ENCODE data around the gene ZBTB21.

ZBTB21 gene

GRCh38 chr21:42009831-42010506 is at the start of gene ZBTB21:
TSS of gene ZBTB21 (minus strand) at chr21:42010360. CDS start at chr21:41994095, 16,265 bp downstream.
- DNase-seq (ENCODE audit: low spot score) (peak; percentile 97), FAIRE-seq (peak; percentile 67)

DNA sequence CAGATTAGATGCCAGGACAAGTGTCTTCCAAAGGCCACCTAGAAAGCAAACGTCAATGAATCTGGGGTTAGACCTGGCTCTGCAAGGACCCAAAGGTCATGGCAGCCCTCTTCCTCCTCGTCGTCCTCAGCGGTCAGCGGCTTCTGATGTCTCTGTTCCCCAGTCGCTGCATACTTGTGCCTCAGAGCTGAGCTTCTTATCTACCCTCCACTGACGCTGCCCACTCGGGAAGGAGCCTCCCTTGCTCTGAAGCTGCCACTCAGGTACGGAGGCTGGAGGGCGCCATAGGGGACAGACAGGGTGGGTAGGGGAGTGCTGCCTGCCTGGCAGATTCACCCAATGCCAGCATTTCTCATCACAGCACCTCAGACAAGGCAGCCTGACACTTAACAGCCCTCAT is 49.6 kb upstream of the ZBTB21 start:
- DNase-seq (ENCODE audit: low spot score): no peak
- no peak for FAIRE-seq

- FAIRE-seq: no peak
Observed at GRCh38 chr21:42059141-42059540, 49.0 kb upstream of the ZBTB21 start.

GRCh38 chr21:42058631-42059111 is 48.5 kb upstream of the ZBTB21 start:
- no peak for FAIRE-seq
- DNase-seq (ENCODE audit: low spot score): no peak

More at GRCh38 chr21:42059141-42059540, 49.0 kb upstream of the ZBTB21 start:
- DNase-seq (ENCODE audit: low spot score): no peak

DNA sequence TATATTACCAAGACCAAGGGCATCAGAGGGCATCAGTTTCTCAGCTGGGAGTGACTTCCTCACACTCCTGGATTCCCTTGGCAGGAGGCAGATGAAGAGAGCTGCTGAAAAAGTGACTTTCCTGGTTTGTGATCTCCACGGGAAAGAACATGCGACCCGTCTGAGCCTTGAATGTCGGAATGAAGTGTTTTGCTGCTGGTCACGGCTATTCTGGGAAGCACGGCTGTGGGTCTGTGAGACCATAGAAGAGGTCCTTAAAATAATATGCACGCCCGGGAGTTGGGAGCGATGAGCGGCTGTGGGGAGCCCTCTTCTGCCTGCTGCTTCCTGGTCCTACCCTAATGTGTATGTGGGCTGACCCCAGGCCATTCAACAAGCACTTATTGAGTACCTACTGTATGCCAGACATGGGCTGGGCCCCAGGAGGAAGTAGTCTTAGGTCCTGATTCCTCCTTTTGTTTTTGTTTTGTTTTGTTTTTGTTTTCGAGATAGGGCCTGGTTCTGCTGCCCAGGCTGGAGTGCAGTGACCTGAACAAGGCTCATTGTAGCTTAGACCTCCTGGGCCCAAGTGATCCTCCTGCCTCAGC is 47.8 kb upstream of the ZBTB21 start:
- FAIRE-seq (no peak), DNase-seq (ENCODE audit: low spot score) (no peak)

DNA sequence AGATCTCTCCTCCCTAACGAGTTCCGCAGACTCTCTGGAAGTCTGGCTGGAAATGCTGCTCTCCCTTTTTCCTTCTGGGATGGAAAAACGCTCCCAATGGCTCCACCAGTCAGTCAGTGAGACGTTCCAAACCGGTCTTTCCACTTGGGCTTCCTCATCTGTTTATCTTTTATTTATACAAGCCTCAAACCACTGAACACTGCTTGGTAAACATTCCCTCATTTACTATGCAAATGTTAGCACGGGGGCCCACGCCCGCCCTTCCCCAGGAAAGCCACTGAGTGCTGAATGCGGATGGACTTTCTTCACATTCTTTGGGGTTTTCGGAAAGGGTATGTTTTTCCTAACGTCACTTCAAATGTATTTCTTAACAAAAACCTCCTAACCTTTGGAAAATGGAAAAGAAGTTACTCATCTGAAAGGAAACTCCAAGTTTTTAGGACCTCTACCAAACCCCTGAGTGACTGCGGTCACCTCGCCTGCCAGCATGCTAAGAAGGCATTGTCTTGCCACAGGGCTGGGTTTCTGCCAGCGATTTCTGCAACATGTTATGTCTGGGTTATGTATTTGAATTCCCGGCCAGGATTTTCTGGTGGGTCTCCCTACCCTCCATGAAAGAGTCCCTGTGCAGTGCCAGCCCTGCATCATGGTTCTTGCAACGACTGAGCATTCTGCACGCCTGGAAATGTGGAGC is 47.0 kb upstream of the ZBTB21 start:
- FAIRE-seq: no peak
- peak; percentile 56 for DNase-seq (ENCODE audit: low spot score)

DNA sequence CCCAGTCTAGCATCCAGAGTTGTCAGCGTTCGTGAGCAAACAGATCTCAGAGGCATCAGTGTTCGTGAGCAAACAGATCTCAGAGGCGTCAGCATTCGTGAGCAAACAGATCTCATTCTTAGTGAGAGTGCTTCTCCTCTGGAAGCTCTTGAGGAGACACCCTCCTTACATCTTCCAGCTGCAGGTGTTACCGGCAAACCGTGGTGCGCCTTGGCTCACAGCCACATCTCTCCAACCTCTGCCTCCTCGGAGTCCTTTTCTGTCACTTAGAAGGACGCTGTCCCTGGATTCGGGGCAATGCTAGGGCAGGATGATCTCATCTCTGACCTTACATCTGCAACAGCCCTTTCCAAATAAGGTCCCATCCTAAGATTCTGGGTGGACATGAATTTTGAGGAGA is 46.3 kb upstream of the ZBTB21 start:
- peak; percentile 5 for FAIRE-seq
- DNase-seq (ENCODE audit: low spot score): no peak

DNA sequence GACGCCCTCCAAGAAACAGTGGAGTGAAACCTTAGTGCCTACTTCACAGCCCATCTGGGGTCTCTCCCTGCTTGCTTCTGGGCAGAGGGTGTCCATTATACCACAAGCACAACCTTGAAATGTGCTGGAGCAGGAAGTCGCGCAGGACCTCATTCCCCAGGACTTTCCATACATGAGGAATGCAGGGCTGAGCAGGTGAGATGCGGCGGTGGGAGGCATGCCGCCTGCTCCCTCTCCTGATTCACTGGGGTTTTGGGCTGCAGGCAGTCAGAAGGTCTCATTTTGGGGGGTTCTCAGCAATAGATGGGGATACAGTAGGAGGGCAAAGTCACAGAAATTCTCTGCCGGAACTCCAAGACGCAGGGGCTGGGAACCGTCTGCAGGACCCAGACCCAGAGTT is 45.3 kb upstream of the ZBTB21 start:
- DNase-seq (ENCODE audit: low spot score) (no peak), FAIRE-seq (no peak)

DNA sequence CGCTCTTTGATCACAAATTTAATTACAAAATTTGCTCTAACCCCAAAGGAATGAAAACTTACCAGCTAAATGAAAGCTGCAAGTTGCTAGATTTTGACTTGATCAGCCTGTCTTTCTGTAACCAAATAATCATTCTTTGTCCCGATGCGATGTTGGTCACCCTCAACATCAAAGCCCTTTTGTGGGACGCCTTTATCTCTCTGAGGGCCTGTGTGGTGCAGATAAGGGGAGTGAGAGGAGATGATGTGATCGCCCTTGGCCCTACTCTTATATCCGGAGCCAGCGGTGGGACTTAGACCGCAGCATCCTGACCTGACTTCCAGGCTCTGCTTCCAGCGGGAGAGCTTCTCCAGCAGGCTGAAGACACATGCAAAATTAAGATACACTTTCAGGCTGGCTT is 41.6 kb upstream of the ZBTB21 start:
- DNase-seq (ENCODE audit: low spot score) (no peak), FAIRE-seq (no peak)

DNA sequence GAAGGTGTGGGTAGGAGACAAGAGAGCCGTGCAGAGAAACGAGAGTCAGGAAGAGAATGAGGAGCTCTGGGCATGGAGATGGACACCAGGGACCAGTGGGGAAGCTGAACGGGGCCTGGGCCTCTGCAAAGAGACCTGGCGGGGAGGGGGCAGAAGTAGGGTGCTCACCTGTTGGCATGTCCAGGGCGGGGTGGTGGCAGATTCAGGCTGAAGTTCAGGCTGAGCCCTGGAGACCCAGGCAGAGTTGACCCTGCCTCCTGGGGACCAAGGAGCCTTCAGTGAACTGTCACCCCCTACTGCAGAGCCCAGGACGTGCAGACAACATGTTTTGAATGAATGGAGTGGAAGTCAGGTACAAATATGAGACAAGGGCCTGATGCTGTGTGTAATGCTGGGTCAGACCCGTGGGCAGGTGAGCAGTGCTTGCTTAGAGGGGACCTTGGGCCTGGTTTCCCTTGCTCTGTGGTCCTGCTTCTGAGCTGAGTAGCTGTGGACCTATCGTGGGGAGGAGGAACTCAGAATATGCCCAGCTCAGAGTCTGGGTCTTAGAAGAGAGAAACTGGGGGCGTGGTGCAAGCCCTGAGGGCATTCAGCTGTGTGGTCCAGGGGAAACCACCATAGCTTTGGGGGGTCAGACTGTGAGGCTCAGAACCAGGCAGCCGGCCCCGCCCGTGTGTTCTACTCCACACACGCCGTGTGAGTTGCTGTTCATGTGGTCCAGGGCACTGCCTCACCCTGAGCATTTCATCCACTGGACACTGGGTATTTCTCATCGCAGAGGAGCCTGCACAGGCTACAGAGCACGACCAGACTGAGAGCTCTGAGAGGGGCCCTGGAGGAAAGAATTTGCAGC is 39.6 kb upstream of the ZBTB21 start:
- DNase-seq (ENCODE audit: low spot score) (no peak), FAIRE-seq (no peak)

DNA sequence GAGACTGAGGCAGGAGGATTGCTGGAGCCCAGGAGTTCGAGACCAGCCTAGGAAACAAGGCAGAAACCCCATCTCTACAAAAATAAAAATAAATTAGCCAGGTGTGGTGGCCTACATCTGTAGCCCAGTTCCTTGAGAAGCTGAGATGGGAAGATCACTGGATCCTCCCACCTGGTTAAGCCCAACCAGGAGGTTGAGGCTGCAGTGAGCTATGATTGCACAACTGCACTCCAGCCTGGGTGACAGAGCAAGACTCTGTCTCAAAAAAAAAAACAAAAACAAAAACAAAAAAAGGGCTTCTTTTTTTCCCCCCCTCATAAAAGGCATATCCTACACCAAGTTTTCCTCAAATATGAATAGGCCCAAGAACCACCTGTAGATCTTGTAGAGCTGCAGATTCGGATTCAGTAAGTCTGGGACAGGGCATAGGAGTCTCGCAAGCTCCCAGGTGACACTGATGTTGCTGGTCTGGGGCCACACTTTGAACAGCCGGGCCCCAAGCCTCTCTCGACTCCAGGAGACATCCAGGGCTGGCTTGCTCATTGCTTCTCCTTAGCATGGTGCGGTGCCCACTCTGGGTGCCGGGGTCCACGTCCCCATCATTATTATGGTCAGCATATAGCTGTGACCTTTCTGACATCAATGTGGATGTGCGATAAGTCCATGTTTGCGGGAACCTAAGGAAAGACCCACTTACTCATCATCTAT is 38.9 kb upstream of the ZBTB21 start:
- no peak for DNase-seq (ENCODE audit: low spot score)
- no peak for FAIRE-seq

- peak; percentile 68 for DNase-seq (ENCODE audit: low spot score)
Observed at GRCh38 chr21:42047821-42048613, 37.9 kb upstream of the ZBTB21 start.

GRCh38 chr21:42044871-42045495 is 34.8 kb upstream of the ZBTB21 start:
- no peak for DNase-seq (ENCODE audit: low spot score)
- no peak for FAIRE-seq

More at GRCh38 chr21:42047821-42048613, 37.9 kb upstream of the ZBTB21 start:
- no peak for FAIRE-seq

- FAIRE-seq: no peak
- DNase-seq (ENCODE audit: low spot score): no peak
Observed at GRCh38 chr21:42043961-42044360, 33.8 kb upstream of the ZBTB21 start.

- no peak for FAIRE-seq
- no peak for DNase-seq (ENCODE audit: low spot score)
Observed at GRCh38 chr21:42043201-42043895, 33.2 kb upstream of the ZBTB21 start.

GRCh38 chr21:42042651-42043050 is 32.5 kb upstream of the ZBTB21 start:
- no peak for DNase-seq (ENCODE audit: low spot score)
- no peak for FAIRE-seq

GRCh38 chr21:42041711-42042110 is 31.6 kb upstream of the ZBTB21 start:
- FAIRE-seq: no peak
- no peak for DNase-seq (ENCODE audit: low spot score)

GRCh38 chr21:42041246-42041645 is 31.1 kb upstream of the ZBTB21 start:
- DNase-seq (ENCODE audit: low spot score) (no peak), FAIRE-seq (no peak)

Data from urothelium cell line (cell line).